GM12878 (cell line): Measurements from ENCODE around the gene SLC24A3. TPM values are rescaled to one million over a fixed set of nuclear protein-coding genes. Genes with fewer than 3 reads are reported as not detected.

Source experiments
- CBX3 ChIP-seq: fragments of 200-600 bp; sonication (generic); IDR thresholded peaks from 2 replicates; pipeline ENCODE4 v1.6.1; 2016; ENCODE audit warnings: low read depth, borderline replicate concordance
- ESRRA ChIP-seq: IDR thresholded peaks from 2 replicates; pipeline ENCODE4 v1.6.1; 2012; ENCODE audit warnings: mild to moderate bottlenecking, low read length, improper control_type of control experiment
- HDGF ChIP-seq: fragments of 450-650 bp; IDR thresholded peaks from 2 replicates; pipeline ENCODE4 v1.6.1; 2016; ENCODE audit warnings: antibody characterized with exemption
- HSF1 ChIP-seq: fragments of 150-350 bp; IDR thresholded peaks from 2 replicates; pipeline ENCODE4 v1.6.1; 2014; ENCODE audit warnings: mild to moderate bottlenecking, low read depth, low read length
- IRF3 ChIP-seq: fragments of 450-650 bp; IDR thresholded peaks from 2 replicates; pipeline ENCODE4 v1.6.1; 2014; ENCODE audit warnings: mild to moderate bottlenecking
- TARDBP ChIP-seq: IDR thresholded peaks from 2 replicates; pipeline ENCODE4 v1.6.1; 2016; ENCODE audit warnings: borderline replicate concordance
- USF2 ChIP-seq: IDR thresholded peaks from 2 replicates; pipeline ENCODE4 v1.6.1; 2011; ENCODE audit warnings: low read depth, low read length, improper control_type of control experiment, borderline replicate concordance
- polyA plus RNA-seq, 11 experiments: library from polyadenylated mRNA; depleted of rRNA in 4 of 11; unstranded in 6 of 11; stranded (reverse) in 5 of 11; fragments of >200 nt; fragmentation: Nextera tagmentation in 4 of 11; fragmentation: Illumina TruSeq in 1 of 11; extraction: Ambion mirVana in 4 of 11; extraction: Trizol in 1 of 11; gene quantifications; 1 replicate in 1 of 11; 2 replicates in 10 of 11; pipeline versions ENCODE4 v1.2.1 to v1.2.3, GENCODE V29; 2011 to 2016; ENCODE audit warnings: inconsistent platforms in 2 of 11, missing spikeins in 2 of 11, low read depth in 1 of 11
- total RNA-seq, 4 experiments: library from RNA; depleted of rRNA in 3 of 4; stranded (reverse); fragments of >200 nt in 3 of 4; fragmentation: Illumina TruSeq in 1 of 4; extraction: Trizol in 1 of 4; gene quantifications; 2 replicates each; pipeline versions ENCODE4 v1.2.1 to v1.2.3, GENCODE V29; 2013 to 2021
- TF ChIP-seq, protein P1 (sequence below): IDR thresholded peaks from 2 replicates; pipeline ENCODE4 v1.6.1; 2012; ENCODE audit warnings: improper control_type of control experiment, low read depth, low read length; ENCODE audit not compliant: insufficient replicate concordance

The SLC24A3 gene
- total and polyA plus RNA-seq, 10 of the 15 experiments (the other 5 are each of a cell fraction or from before 2014, with no cell fraction given), result 0.04 TPM; not detected in 9

DNA sequence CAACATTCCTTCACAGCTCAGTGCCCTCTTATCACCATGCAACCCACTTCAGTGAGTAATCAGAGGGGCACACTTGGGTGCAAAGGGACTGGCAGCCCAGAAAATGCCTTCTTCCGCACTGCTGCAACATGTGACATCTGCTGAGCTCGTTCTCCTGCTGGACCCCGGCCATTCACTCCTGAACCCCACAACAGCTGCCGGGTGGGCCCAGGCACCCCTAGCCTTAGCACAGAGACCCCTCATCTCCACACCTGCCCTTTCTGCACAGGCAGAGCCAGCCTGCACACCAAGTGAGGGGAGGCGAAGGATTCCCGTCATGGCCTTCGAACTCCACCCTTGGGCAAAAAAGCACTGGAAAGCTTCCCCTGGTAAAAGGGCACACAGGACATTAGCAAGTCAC lies 381.3 kb downstream of the SLC24A3 start (continued):
- TF ChIP-seq HSF1, result no peak
- no peak for TF ChIP-seq CBX3
- no peak for TF ChIP-seq IRF3
- TF ChIP-seq HDGF, result no peak
- TF ChIP-seq TARDBP, result no peak
- TF ChIP-seq ESRRA, result no peak
- no peak for TF ChIP-seq USF2
- TF ChIP-seq, protein P1, sequence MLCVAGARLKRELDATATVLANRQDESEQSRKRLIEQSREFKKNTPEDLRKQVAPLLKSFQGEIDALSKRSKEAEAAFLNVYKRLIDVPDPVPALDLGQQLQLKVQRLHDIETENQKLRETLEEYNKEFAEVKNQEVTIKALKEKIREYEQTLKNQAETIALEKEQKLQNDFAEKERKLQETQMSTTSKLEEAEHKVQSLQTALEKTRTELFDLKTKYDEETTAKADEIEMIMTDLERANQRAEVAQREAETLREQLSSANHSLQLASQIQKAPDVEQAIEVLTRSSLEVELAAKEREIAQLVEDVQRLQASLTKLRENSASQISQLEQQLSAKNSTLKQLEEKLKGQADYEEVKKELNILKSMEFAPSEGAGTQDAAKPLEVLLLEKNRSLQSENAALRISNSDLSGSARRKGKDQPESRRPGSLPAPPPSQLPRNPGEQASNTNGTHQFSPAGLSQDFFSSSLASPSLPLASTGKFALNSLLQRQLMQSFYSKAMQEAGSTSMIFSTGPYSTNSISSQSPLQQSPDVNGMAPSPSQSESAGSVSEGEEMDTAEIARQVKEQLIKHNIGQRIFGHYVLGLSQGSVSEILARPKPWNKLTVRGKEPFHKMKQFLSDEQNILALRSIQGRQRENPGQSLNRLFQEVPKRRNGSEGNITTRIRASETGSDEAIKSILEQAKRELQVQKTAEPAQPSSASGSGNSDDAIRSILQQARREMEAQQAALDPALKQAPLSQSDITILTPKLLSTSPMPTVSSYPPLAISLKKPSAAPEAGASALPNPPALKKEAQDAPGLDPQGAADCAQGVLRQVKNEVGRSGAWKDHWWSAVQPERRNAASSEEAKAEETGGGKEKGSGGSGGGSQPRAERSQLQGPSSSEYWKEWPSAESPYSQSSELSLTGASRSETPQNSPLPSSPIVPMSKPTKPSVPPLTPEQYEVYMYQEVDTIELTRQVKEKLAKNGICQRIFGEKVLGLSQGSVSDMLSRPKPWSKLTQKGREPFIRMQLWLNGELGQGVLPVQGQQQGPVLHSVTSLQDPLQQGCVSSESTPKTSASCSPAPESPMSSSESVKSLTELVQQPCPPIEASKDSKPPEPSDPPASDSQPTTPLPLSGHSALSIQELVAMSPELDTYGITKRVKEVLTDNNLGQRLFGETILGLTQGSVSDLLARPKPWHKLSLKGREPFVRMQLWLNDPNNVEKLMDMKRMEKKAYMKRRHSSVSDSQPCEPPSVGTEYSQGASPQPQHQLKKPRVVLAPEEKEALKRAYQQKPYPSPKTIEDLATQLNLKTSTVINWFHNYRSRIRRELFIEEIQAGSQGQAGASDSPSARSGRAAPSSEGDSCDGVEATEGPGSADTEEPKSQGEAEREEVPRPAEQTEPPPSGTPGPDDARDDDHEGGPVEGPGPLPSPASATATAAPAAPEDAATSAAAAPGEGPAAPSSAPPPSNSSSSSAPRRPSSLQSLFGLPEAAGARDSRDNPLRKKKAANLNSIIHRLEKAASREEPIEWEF, result no peak
